Liver (tissue), 9 donors: ENCODE measurements around the gene NHLRC2. TPM values are rescaled to one million over a fixed set of nuclear protein-coding genes. Genes with fewer than 3 reads are reported as not detected.

Source experiments
- DNase-seq: peaks from one replicate; pipeline ENCODE4 v3.0.0-alpha.2; 2017; ENCODE audit warnings: low spot score
- H3K27ac ChIP-seq, 2 donors: one replicate each; pipeline ENCODE4 v1.7.0; 2013; ENCODE audit warnings: inconsistent platforms in 2 of 2, low read length in 2 of 2, control low read depth in 1 of 2, low read depth in 1 of 2, mild to moderate bottlenecking in 1 of 2
- H3K27me3 ChIP-seq, 4 donors: one replicate each; pipeline versions ENCODE4 v1.6.1 to v1.7.0; 2013; ENCODE audit warnings: low read length in 3 of 4, inconsistent platforms in 1 of 4, mild to moderate bottlenecking in 1 of 4, moderate library complexity in 1 of 4; ENCODE audit not compliant: control insufficient read depth in 4 of 4, insufficient read depth in 4 of 4
- H3K36me3 ChIP-seq, 4 donors: one replicate each; pipeline versions ENCODE4 v1.6.1 to v1.7.0; 2013; ENCODE audit warnings: low read length in 3 of 4, mild to moderate bottlenecking in 3 of 4, low read depth in 1 of 4, moderate library complexity in 1 of 4; ENCODE audit not compliant: control insufficient read depth in 4 of 4, insufficient read depth in 3 of 4
- H3K4me1 ChIP-seq, 4 donors: one replicate each; pipeline versions ENCODE4 v1.6.1 to v1.7.0; 2013; ENCODE audit warnings: low read length in 3 of 4, mild to moderate bottlenecking in 3 of 4, moderate library complexity in 1 of 4; ENCODE audit not compliant: control insufficient read depth in 4 of 4, insufficient read depth in 4 of 4
- H3K4me3 ChIP-seq, 3 donors: one replicate each; pipeline versions ENCODE4 v1.6.1 to v1.7.0; 2013; ENCODE audit warnings: low read length in 3 of 3, control low read depth in 1 of 3, low read depth in 1 of 3, mild to moderate bottlenecking in 1 of 3
- H3K9ac ChIP-seq, 2 donors: one replicate each; pipeline ENCODE4 v1.7.0; 2013; ENCODE audit warnings: low read length in 2 of 2, mild to moderate bottlenecking in 2 of 2, moderate library complexity in 2 of 2, control low read depth in 1 of 2, low read depth in 1 of 2
- H3K9me3 ChIP-seq, 4 donors: one replicate each; pipeline versions ENCODE4 v1.6.1 to v1.7.0; 2013; ENCODE audit warnings: low read length in 3 of 4; ENCODE audit not compliant: control insufficient read depth in 4 of 4
- FOXA1 ChIP-seq: IDR thresholded peaks from 2 replicates; pipeline ENCODE4 v1.6.1; 2016; ENCODE audit warnings: antibody characterized with exemption
- GABPA ChIP-seq, 2 donors: IDR thresholded peaks in 1 of 2; conservative IDR thresholded peaks in 1 of 2; 2 replicates each; pipeline ENCODE4 v1.6.1; 2016; ENCODE audit warnings: antibody characterized with exemption in 2 of 2, mild to moderate bottlenecking in 1 of 2, moderate library complexity in 1 of 2
- HNF4G ChIP-seq: IDR thresholded peaks from 2 replicates; pipeline ENCODE4 v1.6.1; 2016; ENCODE audit warnings: antibody characterized with exemption
- JUND ChIP-seq, 2 donors: IDR thresholded peaks; 2 replicates each; pipeline ENCODE4 v1.6.1; 2016; ENCODE audit warnings: antibody characterized with exemption in 2 of 2
- MAX ChIP-seq: IDR thresholded peaks from 2 replicates; pipeline ENCODE4 v1.6.1; 2016; ENCODE audit warnings: antibody characterized with exemption
- NR2F2 ChIP-seq: IDR thresholded peaks from 2 replicates; pipeline ENCODE4 v1.6.1; 2016; ENCODE audit warnings: antibody characterized with exemption
- RAD21 ChIP-seq, 2 donors: IDR thresholded peaks; 2 replicates each; pipeline ENCODE4 v1.6.1; 2016; ENCODE audit warnings: antibody characterized with exemption in 2 of 2, mild to moderate bottlenecking in 2 of 2
- REST ChIP-seq: IDR thresholded peaks from 2 replicates; pipeline ENCODE4 v1.6.1; 2016; ENCODE audit warnings: antibody characterized with exemption, mild to moderate bottlenecking
- RXRA ChIP-seq, 2 donors: IDR thresholded peaks; 2 replicates each; pipeline ENCODE4 v1.6.1; 2017 to 2018; ENCODE audit warnings: antibody characterized with exemption in 2 of 2, mild to moderate bottlenecking in 1 of 2
- SP1 ChIP-seq: IDR thresholded peaks from 2 replicates; pipeline ENCODE4 v1.6.1; 2018; ENCODE audit warnings: antibody characterized with exemption, mild to moderate bottlenecking
- TAF1 ChIP-seq: conservative IDR thresholded peaks from 2 replicates; pipeline ENCODE4 v1.6.1; 2016; ENCODE audit warnings: antibody characterized with exemption, mild to moderate bottlenecking
- YY1 ChIP-seq: IDR thresholded peaks from 2 replicates; pipeline ENCODE4 v1.6.1; 2016; ENCODE audit warnings: antibody characterized with exemption, mild to moderate bottlenecking
- ZBTB33 ChIP-seq: IDR thresholded peaks from 2 replicates; pipeline ENCODE4 v1.6.1; 2016; ENCODE audit warnings: antibody characterized with exemption
- WGBS: extraction: QIAGEN DNeasy Blood & Tissue Kit; methylation state at CpG from one replicate; pipeline ENCODE4 v1.1.7; 2013; 5-methylcytosine and 5-hydroxymethylcytosine counted together
- polyA plus RNA-seq, 2 donors: library from polyadenylated mRNA; stranded (reverse) in 1 of 2; unstranded in 1 of 2; fragments of 200-250 nt in 1 of 2; fragments of >200 nt in 1 of 2; fragmentation: Nextera tagmentation in 1 of 2; extraction: Ambion mirVana in 1 of 2; gene quantifications; one replicate each; pipeline versions ENCODE4 v1.2.1 to v1.2.3, GENCODE V29; 2013 to 2015
- total RNA-seq, 2 donors: library from RNA; depleted of rRNA; stranded (reverse); fragments of >200 nt; gene quantifications; one replicate each; pipeline ENCODE4 v1.2.3, GENCODE V29; 2014
- donor health status: healthy.
- donor health status: healthy.
- donor health status: healthy.
- donor health status: healthy.
- donor health status: healthy.

Gene NHLRC2
- total and polyA plus RNA-seq, 4 donors, result 2.3 to 14.2 (median 7.4) TPM

GRCh38 chr10:113867904-113868303, 13.4 kb downstream of the NHLRC2 start:
- Histone ChIP-seq H3K27me3 (no peaks in the 10 kb centered on the region), H3K9ac (no peak overlapping the region), H3K4me1 (peaks cover 0 to 3% (median under 1%) of the 10 kb centered on the region in 4 donors), H3K36me3 (peaks cover 0 to 2% (median under 1%) of the 10 kb centered on the region in 4 donors), H3K27ac (no peak overlapping the region), H3K9me3 (no peaks in the 10 kb centered on the region), H3K4me3 (no peak overlapping the region)
- no peak for DNase-seq
- WGBS, result 94% methylated on average over 4 of the region's 4 CpGs
- TF ChIP-seq HNF4G, result no peak
- TF ChIP-seq ZBTB33, result no peak
- TF ChIP-seq SP1, result no peak
- no peak for TF ChIP-seq GABPA (IDR thresholded peaks at IDR 0.05 in 1 of 2, conservative IDR thresholded peaks at IDR 0.05 in 1 of 2)
- TF ChIP-seq MAX, result no peak
- TF ChIP-seq RAD21 (IDR thresholded peaks at IDR 0.05), result no peak

- Histone ChIP-seq H3K9me3 (no peaks in the 10 kb centered on the region), H3K4me3 (no peak overlapping the region), H3K9ac (no peak overlapping the region), H3K27ac (no peak overlapping the region), H3K36me3 (peaks cover 0 to 2% (median under 1%) of the 10 kb centered on the region in 4 donors), H3K27me3 (no peaks in the 10 kb centered on the region), H3K4me1 (peaks cover 0 to 3% (median under 1%) of the 10 kb centered on the region in 4 donors)
- WGBS, result 93% methylated on average over 2 of the region's 2 CpGs
- DNase-seq, result no peak
- no peak for TF ChIP-seq YY1
- TF ChIP-seq ZBTB33, result no peak
- no peak for TF ChIP-seq RXRA (IDR thresholded peaks at IDR 0.05)
- no peak for TF ChIP-seq MAX
- TF ChIP-seq REST, result no peak
- TF ChIP-seq SP1, result no peak
- TF ChIP-seq JUND (IDR thresholded peaks at IDR 0.05), result no peak
- no peak for TF ChIP-seq NR2F2
- no peak for TF ChIP-seq TAF1
- no peak for TF ChIP-seq FOXA1
Observed at GRCh38 chr10:113869789-113870188, 15.3 kb downstream of the NHLRC2 start.
